ENCODE data around the gene YIF1A. TPM values are rescaled to one million over a fixed set of nuclear protein-coding genes. Genes with fewer than 3 reads are reported as not detected.

Gene YIF1A
- total RNA-seq, 1 donor from 2014 or later: 19.0 TPM

GRCh38 chr11:66281001-66281400 lies 7.9 kb downstream of the YIF1A start:
- Histone ChIP-seq H3K4me3 (no peak overlapping the region), H3K4me2 (no peak overlapping the region), H3K27ac (no peak overlapping the region), H2AFZ (replicated peaks) (no peak overlapping the region), H3K79me2 (ENCODE audit: low read depth) (no peaks in the 10 kb centered on the region), H3K27me3 (peaks cover 17% of the 10 kb centered on the region), H4K20me1 (ENCODE audit: low read depth) (peaks cover 54% of the 10 kb centered on the region), H3F3A (ENCODE audit: low read depth) (peaks cover 33% of the 10 kb centered on the region), H3K36me3 (no peaks in the 10 kb centered on the region), H3K9ac (no peak overlapping the region), H3K9me3 (ENCODE audit: low read depth) (no peaks in the 10 kb centered on the region), H3K4me1 (peaks cover 22% of the 10 kb centered on the region)
- peaks cover 4% of the 10 kb centered on the region for H3K27me3 Mint-ChIP-seq (ENCODE audit: insufficient read depth, low read depth)
- no peaks in the 10 kb centered on the region for H3K9me3 Mint-ChIP-seq
- H3K4me1 Mint-ChIP-seq: peaks cover 52% of the 10 kb centered on the region
- no peak for DNase-seq (ENCODE audit: low spot score)
- no peaks in the 10 kb centered on the region for H3K36me3 Mint-ChIP-seq
- H3K4me3 Mint-ChIP-seq: peak overlapping the region; percentile 91
- TF ChIP-seq EZH2 (IDR thresholded peaks at IDR 0.05) (no peak), EZH2phosphoT487 (IDR thresholded peaks at IDR 0.05) (no peak)
- TF ChIP-seq, protein P1, sequence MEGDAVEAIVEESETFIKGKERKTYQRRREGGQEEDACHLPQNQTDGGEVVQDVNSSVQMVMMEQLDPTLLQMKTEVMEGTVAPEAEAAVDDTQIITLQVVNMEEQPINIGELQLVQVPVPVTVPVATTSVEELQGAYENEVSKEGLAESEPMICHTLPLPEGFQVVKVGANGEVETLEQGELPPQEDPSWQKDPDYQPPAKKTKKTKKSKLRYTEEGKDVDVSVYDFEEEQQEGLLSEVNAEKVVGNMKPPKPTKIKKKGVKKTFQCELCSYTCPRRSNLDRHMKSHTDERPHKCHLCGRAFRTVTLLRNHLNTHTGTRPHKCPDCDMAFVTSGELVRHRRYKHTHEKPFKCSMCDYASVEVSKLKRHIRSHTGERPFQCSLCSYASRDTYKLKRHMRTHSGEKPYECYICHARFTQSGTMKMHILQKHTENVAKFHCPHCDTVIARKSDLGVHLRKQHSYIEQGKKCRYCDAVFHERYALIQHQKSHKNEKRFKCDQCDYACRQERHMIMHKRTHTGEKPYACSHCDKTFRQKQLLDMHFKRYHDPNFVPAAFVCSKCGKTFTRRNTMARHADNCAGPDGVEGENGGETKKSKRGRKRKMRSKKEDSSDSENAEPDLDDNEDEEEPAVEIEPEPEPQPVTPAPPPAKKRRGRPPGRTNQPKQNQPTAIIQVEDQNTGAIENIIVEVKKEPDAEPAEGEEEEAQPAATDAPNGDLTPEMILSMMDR (IDR thresholded peaks at IDR 0.05): no peak
- peak overlapping the region; percentile 5 for H3K27ac Mint-ChIP-seq

GRCh38 chr11:66280428-66280827 lies 8.5 kb downstream of the YIF1A start:
- Histone ChIP-seq H3K9ac (no peak overlapping the region), H3K4me1 (peaks cover 22% of the 10 kb centered on the region), H3K9me3 (ENCODE audit: low read depth) (no peaks in the 10 kb centered on the region), H3K27ac (no peak overlapping the region), H3K79me2 (ENCODE audit: low read depth) (no peaks in the 10 kb centered on the region), H3K4me2 (no peak overlapping the region), H2AFZ (replicated peaks) (no peak overlapping the region), H3K36me3 (no peaks in the 10 kb centered on the region), H3K4me3 (no peak overlapping the region), H3F3A (ENCODE audit: low read depth) (peaks cover 33% of the 10 kb centered on the region), H3K27me3 (peaks cover 17% of the 10 kb centered on the region), H4K20me1 (ENCODE audit: low read depth) (peaks cover 54% of the 10 kb centered on the region)
- Mint-ChIP-seq H3K4me3 (peak overlapping the region; percentile 91), H3K4me1 (peaks cover 50% of the 10 kb centered on the region), H3K36me3 (peaks cover 2% of the 10 kb centered on the region), H3K9me3 (no peaks in the 10 kb centered on the region), H3K27me3 (ENCODE audit: insufficient read depth, low read depth) (peaks cover 4% of the 10 kb centered on the region), H3K27ac (no peak overlapping the region)
- DNase-seq (ENCODE audit: low spot score): peak; percentile 35
- TF ChIP-seq, protein P1 (IDR thresholded peaks at IDR 0.05): no peak
- no peak for TF ChIP-seq EZH2 (IDR thresholded peaks at IDR 0.05)
- TF ChIP-seq EZH2phosphoT487 (IDR thresholded peaks at IDR 0.05): no peak

DNA sequence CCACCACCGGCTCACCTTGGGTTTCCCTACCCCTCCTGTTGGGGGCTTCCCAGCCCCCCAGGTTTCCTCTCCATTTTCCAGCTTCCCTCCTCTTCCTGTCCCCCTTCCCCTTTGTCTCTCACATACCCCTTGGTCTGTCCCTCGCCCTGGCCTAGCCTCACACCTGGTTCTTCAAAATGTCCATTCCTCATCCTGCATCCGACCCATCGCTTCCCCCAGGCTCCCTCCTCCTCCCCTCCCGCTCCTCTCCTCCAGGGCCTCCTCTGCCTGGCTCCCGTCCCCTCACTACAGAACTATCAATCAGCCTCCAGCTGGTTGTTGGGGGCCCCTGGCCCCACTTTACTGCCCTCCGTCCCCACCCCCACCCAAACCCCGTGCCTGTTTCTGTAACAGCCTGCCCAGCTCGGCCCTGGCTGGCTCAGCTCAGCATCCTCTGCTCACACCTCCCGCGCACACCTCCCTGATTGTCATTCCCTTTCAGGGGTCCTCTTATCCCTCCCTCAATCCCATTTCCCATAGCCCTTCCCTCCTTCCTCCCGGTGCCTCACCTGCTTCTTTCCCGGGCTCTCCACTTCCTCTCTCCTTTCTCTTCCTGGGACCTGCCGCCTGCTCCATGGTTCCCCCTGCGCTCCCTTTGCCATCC lies 9.7 kb downstream of the YIF1A start:
- peak overlapping the region; percentile 91 for H3K4me3 Mint-ChIP-seq
- no peak for DNase-seq (ENCODE audit: low spot score)
- H3K4me1 Mint-ChIP-seq: peaks cover 46% of the 10 kb centered on the region
- peak overlapping the region; percentile 49 for H3K4me3 ChIP-seq
- no peaks in the 10 kb centered on the region for H3K36me3 ChIP-seq
- H3K36me3 Mint-ChIP-seq: peaks cover 3% of the 10 kb centered on the region
- H3K4me1 ChIP-seq: peaks cover 22% of the 10 kb centered on the region
- no peak overlapping the region for H3K9ac ChIP-seq
- H4K20me1 ChIP-seq (ENCODE audit: low read depth): peaks cover 54% of the 10 kb centered on the region
- H3K9me3 Mint-ChIP-seq: no peaks in the 10 kb centered on the region
- H3K4me2 ChIP-seq: peak overlapping the region; percentile 90
- peaks cover 3% of the 10 kb centered on the region for H3K27me3 Mint-ChIP-seq (ENCODE audit: insufficient read depth, low read depth)
- no peak overlapping the region for H3K27ac ChIP-seq
- H3K79me2 ChIP-seq (ENCODE audit: low read depth): no peaks in the 10 kb centered on the region
- no peak overlapping the region for H2AFZ ChIP-seq (replicated peaks)
- peaks cover 17% of the 10 kb centered on the region for H3K27me3 ChIP-seq
- H3F3A ChIP-seq (ENCODE audit: low read depth): peaks cover 33% of the 10 kb centered on the region
- no peaks in the 10 kb centered on the region for H3K9me3 ChIP-seq (ENCODE audit: low read depth)
- H3K27ac Mint-ChIP-seq: peak overlapping the region; percentile 19
- TF ChIP-seq EZH2 (IDR thresholded peaks at IDR 0.05) (no peak), EZH2phosphoT487 (IDR thresholded peaks at IDR 0.05) (no peak)
- TF ChIP-seq, protein P1 (IDR thresholded peaks at IDR 0.05): no peak
